ENCODE data around the gene PACRG.

The PACRG gene

DNA sequence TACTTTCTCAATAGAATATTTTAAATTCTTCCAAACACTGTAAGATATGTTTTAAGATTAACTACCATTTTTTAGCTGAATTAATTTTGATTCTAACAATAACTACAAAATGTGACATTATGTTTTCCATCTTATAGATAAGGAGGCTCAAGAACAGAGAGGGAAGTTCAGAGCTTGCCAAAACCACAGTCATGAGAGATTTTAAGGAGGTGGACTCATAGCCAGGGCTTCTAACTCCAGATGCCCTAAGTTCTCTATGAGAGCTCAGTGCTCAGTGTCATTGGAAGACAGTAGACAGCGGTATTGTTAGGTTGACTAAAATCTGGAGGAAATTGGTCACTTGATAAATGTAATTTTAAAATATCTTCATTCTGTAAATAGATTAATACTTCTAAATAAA lies 144.2 kb downstream of the PACRG start:
- no peak for DNase-seq

DNA sequence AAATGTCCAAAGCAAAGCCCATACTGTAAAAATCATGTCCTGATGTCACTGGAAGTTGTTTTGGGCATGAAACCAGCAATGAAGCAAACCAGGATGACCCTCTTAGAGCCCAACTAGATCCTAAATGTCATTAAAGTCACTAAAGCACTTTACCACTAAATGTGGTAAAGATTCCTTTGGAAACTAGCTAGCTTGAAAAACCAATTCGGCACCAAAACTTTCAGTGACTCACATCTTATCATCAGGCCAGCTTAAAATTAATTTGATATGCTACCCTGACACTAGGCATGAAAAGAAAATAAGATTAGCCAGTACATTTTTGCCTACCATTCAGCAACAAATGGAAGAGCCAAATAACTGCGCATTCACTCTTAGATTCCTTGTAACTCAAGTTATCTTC lies 145.8 kb downstream of the PACRG start:
- DNase-seq = no peak

GRCh38 chr6:162875070-162875469 lies 147.3 kb downstream of the PACRG start:
- no peak for DNase-seq

GRCh38 chr6:162882801-162883481 lies 155.2 kb downstream of the PACRG start:
- DNase-seq = no peak

GRCh38 chr6:162887981-162888689 lies 160.4 kb downstream of the PACRG start:
- no peak for DNase-seq

GRCh38 chr6:162889303-162889702 lies 161.5 kb downstream of the PACRG start:
- no peak for DNase-seq

GRCh38 chr6:162898011-162898410 lies 170.2 kb downstream of the PACRG start:
- DNase-seq = no peak

DNA sequence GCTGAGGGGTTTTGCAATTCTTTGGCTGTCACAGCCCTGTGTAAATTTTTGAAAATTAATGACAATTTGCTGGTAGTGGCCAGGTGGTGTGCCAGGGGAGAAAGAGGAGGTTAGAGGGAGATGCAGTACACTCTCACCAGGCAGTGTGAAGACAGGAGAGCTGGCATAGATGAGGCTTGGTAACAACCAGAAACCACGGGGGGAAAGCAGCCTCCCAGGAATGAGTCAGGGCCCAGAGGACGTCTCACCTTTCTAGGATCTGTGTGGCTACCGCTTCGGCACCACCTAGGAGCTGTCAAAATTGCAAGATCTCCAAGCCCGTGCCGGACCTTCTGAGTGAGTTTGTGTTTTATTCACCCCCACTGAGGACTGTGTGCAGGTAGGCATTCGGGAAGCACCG lies 171.4 kb downstream of the PACRG start:
- no peak for DNase-seq

- DNase-seq = no peak
Measured at GRCh38 chr6:162900503-162900902, 172.7 kb downstream of the PACRG start.

DNA sequence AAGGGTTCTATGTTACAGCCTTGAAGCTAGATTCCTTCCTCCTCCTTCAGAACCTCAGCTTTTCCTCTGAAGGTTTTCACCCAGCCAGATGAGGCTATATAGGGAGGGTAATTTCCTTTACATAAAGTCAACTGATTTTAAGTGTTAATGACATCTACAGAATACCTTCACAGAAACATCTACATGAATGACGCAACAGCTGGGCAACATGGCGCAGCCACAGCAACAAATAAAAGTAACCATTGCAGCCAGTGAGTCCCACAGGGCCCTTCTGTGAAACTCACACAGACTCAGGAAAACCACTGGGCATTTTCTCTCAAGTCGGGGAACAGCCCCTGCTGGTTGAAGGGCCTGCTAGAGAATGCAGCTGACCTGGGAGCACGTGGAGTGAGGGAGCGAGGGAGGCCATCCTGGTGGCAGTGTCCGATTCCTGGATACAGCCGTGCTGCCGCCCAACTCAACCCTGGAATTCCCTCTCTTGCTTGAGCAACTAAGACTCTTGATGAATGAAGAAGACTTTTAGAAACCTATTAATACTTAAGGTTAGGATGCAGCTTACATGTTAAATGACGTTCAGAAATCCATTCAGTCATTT lies 176.4 kb downstream of the PACRG start:
- no peak for DNase-seq

- no peak for DNase-seq
Measured at GRCh38 chr6:162906479-162906878, 178.7 kb downstream of the PACRG start.

DNA sequence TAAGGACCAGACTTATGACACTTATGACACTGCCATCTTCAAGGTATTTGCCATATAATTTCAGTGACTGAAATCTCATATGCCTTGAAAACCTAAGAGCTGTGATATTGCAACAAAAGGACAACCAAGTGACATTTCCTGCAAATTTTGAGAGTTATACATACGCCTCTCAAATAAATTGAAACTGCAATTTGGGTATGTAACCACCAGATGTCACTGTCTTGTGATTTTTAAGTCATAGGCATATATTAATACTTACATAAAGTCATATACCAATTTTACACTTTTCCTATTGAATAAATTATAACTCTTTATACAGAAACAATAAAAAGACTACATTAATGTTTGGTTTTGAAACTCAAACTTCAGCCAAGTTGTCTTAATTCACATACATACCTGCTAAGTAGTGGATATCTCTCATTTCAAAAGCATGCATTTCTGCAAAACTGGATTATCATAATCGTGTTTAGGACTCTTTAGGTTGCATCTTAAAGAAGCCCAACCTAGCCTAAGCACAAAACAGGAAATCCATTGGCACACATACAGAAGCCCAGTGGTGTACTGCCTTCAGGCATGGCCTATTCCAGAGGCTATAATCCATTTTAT lies 180.2 kb downstream of the PACRG start:
- no peak for DNase-seq

- DNase-seq = no peak
Measured at GRCh38 chr6:162913206-162913605, 185.4 kb downstream of the PACRG start.

GRCh38 chr6:162917506-162917905 lies 189.7 kb downstream of the PACRG start:
- no peak for DNase-seq

- no peak for DNase-seq
Measured at GRCh38 chr6:162921062-162921461, 193.3 kb downstream of the PACRG start.

DNA sequence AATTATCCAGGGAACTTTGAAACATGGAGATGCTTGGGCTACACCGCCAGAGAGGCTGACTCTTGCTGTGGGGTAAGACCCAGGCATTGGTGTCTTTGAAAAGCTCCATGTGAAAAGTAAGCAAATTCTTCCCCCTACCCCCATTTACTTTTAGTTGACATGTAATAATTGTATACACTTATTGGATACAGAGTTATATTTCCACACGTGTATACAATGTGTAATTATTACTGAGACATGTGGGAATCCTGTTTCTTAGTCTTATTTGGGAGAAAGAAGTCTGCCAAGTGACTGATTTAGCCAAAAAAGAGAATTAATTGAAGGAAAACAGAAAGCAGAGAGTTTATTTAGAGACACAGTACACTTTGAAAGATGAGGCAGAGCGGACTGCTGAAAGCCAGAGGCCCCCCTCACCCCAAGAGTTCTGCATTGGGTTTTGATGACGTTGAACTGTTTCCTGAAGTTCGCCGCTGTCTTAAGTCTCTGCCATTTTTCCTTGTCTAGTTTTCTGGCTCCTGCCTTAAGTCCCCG lies 193.8 kb downstream of the PACRG start:
- DNase-seq = no peak

GRCh38 chr6:162922563-162923166 lies 194.9 kb downstream of the PACRG start:
- no peak for DNase-seq

DNA sequence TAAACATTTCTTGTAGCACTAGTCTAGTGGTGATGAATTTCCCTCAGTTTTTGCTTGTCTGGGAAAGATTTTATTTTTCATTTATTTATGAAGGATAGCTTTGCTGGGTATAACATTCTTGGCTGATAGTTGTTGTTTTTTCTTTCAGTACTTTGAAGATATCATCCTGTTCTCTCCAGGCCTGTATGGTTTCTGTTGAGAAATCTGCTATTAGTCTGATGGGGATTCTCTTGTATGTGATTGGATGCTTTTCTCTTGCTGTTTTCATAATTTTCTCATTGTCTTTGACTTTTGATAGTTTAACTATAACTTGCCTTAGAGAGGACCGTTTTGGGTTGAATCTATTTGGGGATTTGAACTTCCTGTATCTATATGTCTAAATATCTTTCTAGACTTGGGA lies 207.1 kb downstream of the PACRG start:
- no peak for DNase-seq

GRCh38 chr6:162940426-162940825 lies 212.7 kb downstream of the PACRG start:
- no peak for DNase-seq

GRCh38 chr6:162941128-162941527 lies 213.4 kb downstream of the PACRG start:
- no peak for DNase-seq

- DNase-seq = no peak
Measured at GRCh38 chr6:162942866-162943265, 215.1 kb downstream of the PACRG start.

DNA sequence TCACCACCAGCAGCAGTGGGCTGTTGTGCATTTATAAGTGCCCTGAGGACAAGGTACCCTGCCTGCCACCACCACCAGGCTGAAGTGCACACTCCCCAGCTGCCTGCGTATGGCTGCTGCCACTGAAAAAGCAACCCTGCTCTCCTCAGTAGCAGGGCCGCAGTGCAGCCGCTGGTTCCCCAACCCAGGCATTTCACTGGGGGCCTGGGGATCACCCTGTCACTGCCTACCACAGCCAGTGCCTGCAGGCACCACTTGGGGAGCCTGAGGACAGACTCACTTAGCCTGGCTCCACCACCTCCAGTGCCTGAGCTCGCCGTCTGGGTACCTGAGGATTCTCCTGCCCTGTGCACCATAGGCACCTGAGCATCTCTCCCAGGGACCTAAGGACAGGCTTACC lies 215.6 kb downstream of the PACRG start:
- no peak for DNase-seq

GRCh38 chr6:162951164-162951743 lies 223.5 kb downstream of the PACRG start:
- DNase-seq = no peak

Data from NCI-H1048 (cell line).